T-helper 1 cell treated with Interleukin-12 subunit alpha and Interleukin-12 subunit beta and Interleukin-4 antibody, amounts not matched to agents 30 μg/mL and 1 μg/mL, for 36 hours (primary cell): ENCODE measurements around the gene CFAP61.

Experiments used
- H3K27ac Mint-ChIP-seq: one replicate; pipeline ENCODE4 v1.8.0; 2021; ENCODE audit warnings: mild to moderate bottlenecking, mixed read lengths
- H3K27me3 Mint-ChIP-seq: one replicate; pipeline ENCODE4 v1.8.0; 2021; ENCODE audit warnings: low read depth, mixed read lengths
- H3K36me3 Mint-ChIP-seq: one replicate; pipeline ENCODE4 v1.8.0; 2021; ENCODE audit warnings: low read depth, mixed read lengths
- H3K4me1 Mint-ChIP-seq: one replicate; pipeline ENCODE4 v1.8.0; 2021; ENCODE audit warnings: low read depth, mixed read lengths
- H3K4me3 Mint-ChIP-seq: one replicate; pipeline ENCODE4 v1.8.0; 2021; ENCODE audit warnings: mild to moderate bottlenecking, moderate library complexity, mixed read lengths
- H3K9me3 Mint-ChIP-seq: one replicate; pipeline ENCODE4 v1.8.0; 2021; ENCODE audit warnings: mixed read lengths

CFAP61 gene

GRCh38 chr20:20143165-20143564 is 90.8 kb downstream of the CFAP61 start:
- Mint-ChIP-seq H3K4me3 (no peak overlapping the region), H3K4me1 (no peaks in the 10 kb centered on the region), H3K9me3 (no peaks in the 10 kb centered on the region), H3K27ac (no peak overlapping the region), H3K36me3 (no peaks in the 10 kb centered on the region), H3K27me3 (peaks cover 15% of the 10 kb centered on the region)

- Mint-ChIP-seq H3K4me1 (no peaks in the 10 kb centered on the region), H3K36me3 (no peaks in the 10 kb centered on the region), H3K27ac (no peak overlapping the region), H3K4me3 (no peak overlapping the region), H3K27me3 (peaks cover 15% of the 10 kb centered on the region), H3K9me3 (no peaks in the 10 kb centered on the region)
Observed at GRCh38 chr20:20143646-20144045, 91.3 kb downstream of the CFAP61 start.

GRCh38 chr20:20148779-20149178 is 96.4 kb downstream of the CFAP61 start:
- Mint-ChIP-seq H3K27me3 (peaks cover 20% of the 10 kb centered on the region), H3K9me3 (no peaks in the 10 kb centered on the region), H3K27ac (no peak overlapping the region), H3K4me3 (no peak overlapping the region), H3K36me3 (no peaks in the 10 kb centered on the region), H3K4me1 (no peaks in the 10 kb centered on the region)

- H3K4me3 Mint-ChIP-seq, result no peak overlapping the region
Observed at GRCh38 chr20:20150241-20150640, 97.9 kb downstream of the CFAP61 start.

GRCh38 chr20:20160520-20160919 is 108.2 kb downstream of the CFAP61 start:
- Mint-ChIP-seq H3K4me3 (no peak overlapping the region), H3K9me3 (no peaks in the 10 kb centered on the region)

More at GRCh38 chr20:20150241-20150640, 97.9 kb downstream of the CFAP61 start:
- H3K27me3 Mint-ChIP-seq, result peaks cover 20% of the 10 kb centered on the region
- no peak overlapping the region for H3K27ac Mint-ChIP-seq
- H3K36me3 Mint-ChIP-seq, result no peaks in the 10 kb centered on the region
- H3K4me1 Mint-ChIP-seq, result no peaks in the 10 kb centered on the region
- H3K9me3 Mint-ChIP-seq, result no peaks in the 10 kb centered on the region

GRCh38 chr20:20161611-20162010 is 109.3 kb downstream of the CFAP61 start:
- Mint-ChIP-seq H3K27me3 (peaks cover 3% of the 10 kb centered on the region), H3K4me3 (no peak overlapping the region), H3K27ac (no peak overlapping the region), H3K36me3 (no peaks in the 10 kb centered on the region), H3K4me1 (no peaks in the 10 kb centered on the region), H3K9me3 (no peaks in the 10 kb centered on the region)

More at GRCh38 chr20:20160520-20160919, 108.2 kb downstream of the CFAP61 start:
- peaks cover 3% of the 10 kb centered on the region for H3K27me3 Mint-ChIP-seq
- H3K36me3 Mint-ChIP-seq, result no peaks in the 10 kb centered on the region
- H3K4me1 Mint-ChIP-seq, result no peaks in the 10 kb centered on the region
- no peak overlapping the region for H3K27ac Mint-ChIP-seq

- no peak overlapping the region for H3K4me3 Mint-ChIP-seq
- H3K27ac Mint-ChIP-seq, result no peak overlapping the region
- H3K9me3 Mint-ChIP-seq, result no peaks in the 10 kb centered on the region
- H3K36me3 Mint-ChIP-seq, result no peaks in the 10 kb centered on the region
- no peaks in the 10 kb centered on the region for H3K27me3 Mint-ChIP-seq
- H3K4me1 Mint-ChIP-seq, result no peaks in the 10 kb centered on the region
Observed at GRCh38 chr20:20167698-20168097, 115.4 kb downstream of the CFAP61 start.

- Mint-ChIP-seq H3K36me3 (no peaks in the 10 kb centered on the region), H3K27ac (no peak overlapping the region), H3K27me3 (no peaks in the 10 kb centered on the region), H3K4me1 (no peaks in the 10 kb centered on the region), H3K9me3 (no peaks in the 10 kb centered on the region), H3K4me3 (no peak overlapping the region)
Observed at GRCh38 chr20:20173254-20173653, 120.9 kb downstream of the CFAP61 start.

GRCh38 chr20:20174089-20174835 is 121.9 kb downstream of the CFAP61 start:
- H3K36me3 Mint-ChIP-seq, result no peaks in the 10 kb centered on the region
- H3K9me3 Mint-ChIP-seq, result no peaks in the 10 kb centered on the region
- H3K4me3 Mint-ChIP-seq, result no peak overlapping the region
- H3K4me1 Mint-ChIP-seq, result no peaks in the 10 kb centered on the region
- no peaks in the 10 kb centered on the region for H3K27me3 Mint-ChIP-seq
- no peak overlapping the region for H3K27ac Mint-ChIP-seq

- Mint-ChIP-seq H3K4me1 (no peaks in the 10 kb centered on the region), H3K9me3 (no peaks in the 10 kb centered on the region), H3K27ac (no peak overlapping the region), H3K4me3 (no peak overlapping the region), H3K36me3 (no peaks in the 10 kb centered on the region), H3K27me3 (no peaks in the 10 kb centered on the region)
Observed at GRCh38 chr20:20181322-20181721, 129.0 kb downstream of the CFAP61 start.

- H3K36me3 Mint-ChIP-seq, result no peaks in the 10 kb centered on the region
- no peaks in the 10 kb centered on the region for H3K9me3 Mint-ChIP-seq
- no peaks in the 10 kb centered on the region for H3K27me3 Mint-ChIP-seq
- H3K27ac Mint-ChIP-seq, result no peak overlapping the region
- H3K4me3 Mint-ChIP-seq, result no peak overlapping the region
- no peaks in the 10 kb centered on the region for H3K4me1 Mint-ChIP-seq
Observed at GRCh38 chr20:20184149-20184548, 131.8 kb downstream of the CFAP61 start.

GRCh38 chr20:20184706-20185105 is 132.4 kb downstream of the CFAP61 start:
- H3K4me3 Mint-ChIP-seq, result no peak overlapping the region
- no peaks in the 10 kb centered on the region for H3K9me3 Mint-ChIP-seq
- H3K4me1 Mint-ChIP-seq, result no peaks in the 10 kb centered on the region
- H3K36me3 Mint-ChIP-seq, result no peaks in the 10 kb centered on the region
- H3K27ac Mint-ChIP-seq, result no peak overlapping the region
- no peaks in the 10 kb centered on the region for H3K27me3 Mint-ChIP-seq

- peaks cover 2% of the 10 kb centered on the region for H3K4me1 Mint-ChIP-seq
- H3K4me3 Mint-ChIP-seq, result no peak overlapping the region
- no peaks in the 10 kb centered on the region for H3K36me3 Mint-ChIP-seq
- H3K27ac Mint-ChIP-seq, result no peak overlapping the region
- no peaks in the 10 kb centered on the region for H3K27me3 Mint-ChIP-seq
- H3K9me3 Mint-ChIP-seq, result no peaks in the 10 kb centered on the region
Observed at GRCh38 chr20:20188647-20189046, 136.3 kb downstream of the CFAP61 start.

GRCh38 chr20:20192366-20192765 is 140.0 kb downstream of the CFAP61 start:
- no peak overlapping the region for H3K4me3 Mint-ChIP-seq
- H3K36me3 Mint-ChIP-seq, result no peaks in the 10 kb centered on the region
- H3K9me3 Mint-ChIP-seq, result no peaks in the 10 kb centered on the region
- no peaks in the 10 kb centered on the region for H3K27me3 Mint-ChIP-seq
- H3K4me1 Mint-ChIP-seq, result peaks cover 2% of the 10 kb centered on the region
- no peak overlapping the region for H3K27ac Mint-ChIP-seq

- Mint-ChIP-seq H3K9me3 (no peaks in the 10 kb centered on the region), H3K27ac (no peak overlapping the region), H3K4me3 (no peak overlapping the region), H3K4me1 (peaks cover 2% of the 10 kb centered on the region), H3K27me3 (no peaks in the 10 kb centered on the region), H3K36me3 (no peaks in the 10 kb centered on the region)
Observed at GRCh38 chr20:20195021-20195705, 142.8 kb downstream of the CFAP61 start.
